GM12874 (cell line): ENCODE results near the gene CDKAL1.

Experiments used
- TF ChIP-seq, protein P1 (sequence below): IDR thresholded peaks from 2 replicates; pipeline ENCODE4 v1.5.1; 2011; ENCODE audit warnings: low read depth, mild to moderate bottlenecking, control low read depth, low read length, moderate library complexity; ENCODE audit not compliant: insufficient read depth

The CDKAL1 gene

GRCh38 chr6:21067521-21067920 lies 533.3 kb downstream of the CDKAL1 start:
- TF ChIP-seq, protein P1, sequence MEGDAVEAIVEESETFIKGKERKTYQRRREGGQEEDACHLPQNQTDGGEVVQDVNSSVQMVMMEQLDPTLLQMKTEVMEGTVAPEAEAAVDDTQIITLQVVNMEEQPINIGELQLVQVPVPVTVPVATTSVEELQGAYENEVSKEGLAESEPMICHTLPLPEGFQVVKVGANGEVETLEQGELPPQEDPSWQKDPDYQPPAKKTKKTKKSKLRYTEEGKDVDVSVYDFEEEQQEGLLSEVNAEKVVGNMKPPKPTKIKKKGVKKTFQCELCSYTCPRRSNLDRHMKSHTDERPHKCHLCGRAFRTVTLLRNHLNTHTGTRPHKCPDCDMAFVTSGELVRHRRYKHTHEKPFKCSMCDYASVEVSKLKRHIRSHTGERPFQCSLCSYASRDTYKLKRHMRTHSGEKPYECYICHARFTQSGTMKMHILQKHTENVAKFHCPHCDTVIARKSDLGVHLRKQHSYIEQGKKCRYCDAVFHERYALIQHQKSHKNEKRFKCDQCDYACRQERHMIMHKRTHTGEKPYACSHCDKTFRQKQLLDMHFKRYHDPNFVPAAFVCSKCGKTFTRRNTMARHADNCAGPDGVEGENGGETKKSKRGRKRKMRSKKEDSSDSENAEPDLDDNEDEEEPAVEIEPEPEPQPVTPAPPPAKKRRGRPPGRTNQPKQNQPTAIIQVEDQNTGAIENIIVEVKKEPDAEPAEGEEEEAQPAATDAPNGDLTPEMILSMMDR, result no peak

- TF ChIP-seq, protein P1, result no peak
Measured at GRCh38 chr6:21070620-21071019, 536.4 kb downstream of the CDKAL1 start.

- TF ChIP-seq, protein P1, result no peak
Measured at GRCh38 chr6:21071780-21072468, 537.7 kb downstream of the CDKAL1 start.

- TF ChIP-seq, protein P1, result no peak
Measured at GRCh38 chr6:21073318-21073839, 539.1 kb downstream of the CDKAL1 start.

GRCh38 chr6:21074484-21074883 lies 540.2 kb downstream of the CDKAL1 start:
- TF ChIP-seq, protein P1, result no peak

- TF ChIP-seq, protein P1, result no peak
Measured at GRCh38 chr6:21075986-21076385, 541.7 kb downstream of the CDKAL1 start.

GRCh38 chr6:21078497-21078896 lies 544.2 kb downstream of the CDKAL1 start:
- TF ChIP-seq, protein P1, result no peak
